ENCODE results near the gene INSYN2A.

Gene INSYN2A, protein sequence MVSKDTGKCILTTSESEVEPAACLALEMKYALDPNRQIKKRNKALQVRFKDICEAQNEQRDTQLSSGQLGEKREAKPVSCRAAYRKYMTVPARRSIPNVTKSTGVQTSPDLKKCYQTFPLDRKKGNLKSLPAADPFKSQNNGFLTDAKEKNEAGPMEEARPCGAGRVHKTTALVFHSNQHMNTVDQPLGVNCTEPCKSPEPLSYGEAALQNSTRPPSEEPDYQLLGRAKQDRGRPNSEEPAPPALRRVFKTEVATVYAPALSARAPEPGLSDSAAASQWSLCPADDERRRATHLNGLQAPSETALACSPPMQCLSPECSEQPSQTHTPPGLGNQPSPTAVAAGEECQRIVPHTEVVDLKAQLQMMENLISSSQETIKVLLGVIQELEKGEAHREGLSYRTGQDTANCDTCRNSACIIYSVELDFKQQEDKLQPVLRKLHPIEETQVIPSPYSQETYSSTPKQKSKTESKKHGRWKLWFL

DNA sequence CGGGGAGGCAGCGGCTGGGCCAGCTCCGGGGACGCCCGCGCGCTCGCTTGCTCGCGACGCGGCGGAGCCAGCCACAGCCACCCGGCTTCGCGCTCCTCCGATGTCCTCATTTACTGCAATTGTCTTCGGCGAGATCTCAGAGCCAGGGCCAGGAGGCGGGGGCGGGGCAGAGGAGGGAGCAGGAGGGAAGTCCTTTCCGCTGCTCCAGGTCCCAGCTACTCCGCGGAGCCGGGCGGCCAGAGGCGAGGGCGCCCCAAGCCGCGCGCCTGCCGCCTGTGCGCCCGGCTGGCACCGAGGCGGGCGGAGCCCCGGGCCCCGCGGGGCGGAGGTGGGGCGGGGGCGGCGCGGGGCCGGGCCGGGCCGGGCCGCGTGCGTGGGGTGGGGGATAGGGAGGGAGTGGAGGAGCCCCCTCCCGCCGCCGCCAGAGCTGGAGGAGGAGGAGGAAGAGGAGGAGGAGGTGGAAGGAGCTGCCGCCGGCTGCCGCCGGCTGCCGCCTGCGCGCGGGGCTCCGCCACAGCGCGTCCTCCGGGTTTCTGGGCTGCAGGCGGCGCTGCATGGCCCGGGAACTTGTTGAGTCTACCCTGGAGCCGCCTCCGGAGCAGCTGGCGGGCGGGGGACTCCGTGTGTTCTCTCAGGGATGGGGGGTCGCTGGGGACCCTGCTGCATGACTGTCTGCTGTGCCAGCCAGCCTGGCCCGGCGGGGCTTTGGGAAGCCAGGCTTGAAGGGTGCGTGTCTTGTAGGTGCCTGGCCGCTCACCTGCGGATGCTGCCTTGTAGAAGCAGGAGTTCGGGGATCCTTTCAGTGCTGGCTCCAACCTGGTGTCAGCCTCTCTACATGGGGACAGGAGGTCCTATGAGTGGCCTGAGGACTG, at the start of gene INSYN2A:
TSS of gene INSYN2A (minus strand) at position 310 of the 872 bp plus-strand sequence. CDS start 20,196 bp downstream, outside the sequence.
- DNase-seq (ENCODE audit: low spot score): peak; percentile 81

GRCh38 chr10:127245456-127245855, 49.1 kb upstream of the INSYN2A start:
- DNase-seq (ENCODE audit: low spot score): no peak

- peak; percentile 53 for DNase-seq (ENCODE audit: low spot score)
These were observed 47.3 kb upstream of the INSYN2A start for GRCh38 chr10:127243490-127244272.

- DNase-seq (ENCODE audit: low spot score): no peak
These were observed 46.5 kb upstream of the INSYN2A start for GRCh38 chr10:127242914-127243313.

GRCh38 chr10:127236266-127236665, 39.9 kb upstream of the INSYN2A start:
- DNase-seq (ENCODE audit: low spot score): no peak

DNA sequence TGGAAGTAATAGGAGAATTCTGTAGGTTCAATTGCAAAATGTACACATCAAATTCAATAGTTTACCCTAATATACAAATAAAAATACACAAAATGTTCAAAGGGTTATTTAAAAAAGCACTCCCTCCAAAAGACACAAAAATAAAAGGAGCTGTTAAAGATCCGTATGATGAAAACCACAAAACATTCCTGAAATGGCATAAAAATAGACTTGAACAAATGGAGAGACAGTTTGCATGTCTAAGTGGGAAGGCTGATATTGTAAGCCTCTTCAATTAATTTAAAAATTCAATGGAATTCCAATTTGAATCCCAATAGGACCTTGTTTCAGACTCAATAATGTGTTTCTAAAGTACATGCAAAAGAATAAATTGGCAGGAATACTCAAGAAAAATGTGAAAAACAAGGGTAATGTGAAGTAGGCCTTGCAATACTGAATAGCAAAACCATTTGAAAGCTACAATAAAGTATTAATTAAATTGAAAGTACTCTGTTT, 38.0 kb upstream of the INSYN2A start:
- no peak for DNase-seq (ENCODE audit: low spot score)

DNA sequence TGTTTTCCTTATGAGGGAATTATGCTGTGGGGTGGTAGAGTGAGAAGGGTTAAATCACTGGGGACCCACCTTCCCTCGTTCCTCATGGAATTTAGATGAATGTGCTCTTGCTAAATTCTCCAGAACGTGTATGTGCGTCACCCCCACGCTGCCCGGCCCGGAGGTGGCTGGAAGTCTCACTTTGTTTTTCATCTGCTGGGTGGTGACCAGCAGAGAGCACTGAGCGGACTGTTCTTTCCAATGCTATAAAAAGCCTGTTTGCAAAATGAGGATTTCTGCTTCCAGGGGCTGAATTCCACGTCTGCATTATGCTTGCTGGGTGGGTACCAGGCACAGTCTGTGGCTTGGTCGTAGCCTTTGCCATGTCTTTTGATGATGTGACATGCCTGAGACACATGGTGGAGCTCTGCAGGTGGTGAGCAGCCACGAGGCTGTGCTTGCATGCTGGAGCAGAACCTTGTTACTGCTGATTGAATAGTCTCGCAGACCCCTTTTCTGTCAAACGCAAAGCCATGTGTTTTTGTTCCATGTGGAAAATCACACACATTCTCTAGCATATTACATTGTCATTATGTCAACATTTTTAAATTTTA, 31.9 kb upstream of the INSYN2A start:
- no peak for DNase-seq (ENCODE audit: low spot score)

- DNase-seq (ENCODE audit: low spot score): no peak
These were observed 31.3 kb upstream of the INSYN2A start for GRCh38 chr10:127227663-127228062.

- DNase-seq (ENCODE audit: low spot score): no peak
These were observed 30.6 kb upstream of the INSYN2A start for GRCh38 chr10:127227027-127227426.

DNA sequence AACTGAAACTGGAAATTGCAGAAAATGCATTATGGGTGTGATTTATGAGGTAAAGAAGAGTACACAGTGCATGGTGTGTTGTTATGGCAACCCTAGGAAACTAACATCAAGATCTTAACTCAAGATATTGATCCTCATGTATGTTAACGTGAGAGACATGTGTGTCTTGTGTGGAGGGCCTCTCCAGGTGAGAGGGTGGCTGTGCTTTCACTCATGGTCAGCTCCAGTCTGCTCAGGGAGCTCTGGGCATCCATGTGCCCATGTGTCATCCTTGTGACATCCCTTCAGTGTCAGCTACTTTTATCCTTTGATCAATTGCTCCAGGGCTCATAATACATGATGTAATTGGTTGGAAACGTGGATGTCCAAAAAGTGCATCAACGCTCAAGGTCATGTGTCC, 24.9 kb upstream of the INSYN2A start:
- DNase-seq (ENCODE audit: low spot score): no peak

DNA sequence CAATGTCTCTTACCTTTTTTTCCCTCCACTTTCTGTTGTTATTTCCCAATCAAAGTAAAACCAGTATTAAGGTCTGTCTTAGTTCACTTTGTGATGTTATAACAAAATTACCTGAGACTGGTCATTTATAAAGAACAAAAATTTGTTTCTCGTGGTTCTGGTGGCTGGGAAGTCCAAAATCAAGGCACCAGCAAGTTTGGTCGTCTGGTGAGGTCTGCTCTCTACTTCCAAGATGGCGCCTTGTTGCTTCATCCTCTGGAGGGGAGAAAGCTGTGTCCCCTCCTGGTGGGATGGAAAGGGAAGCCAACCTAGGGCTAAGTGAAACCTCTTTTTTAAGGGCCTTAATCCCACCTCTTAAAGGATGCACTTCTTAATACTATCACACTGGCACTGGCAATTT, 22.3 kb upstream of the INSYN2A start:
- DNase-seq (ENCODE audit: low spot score): no peak

DNA sequence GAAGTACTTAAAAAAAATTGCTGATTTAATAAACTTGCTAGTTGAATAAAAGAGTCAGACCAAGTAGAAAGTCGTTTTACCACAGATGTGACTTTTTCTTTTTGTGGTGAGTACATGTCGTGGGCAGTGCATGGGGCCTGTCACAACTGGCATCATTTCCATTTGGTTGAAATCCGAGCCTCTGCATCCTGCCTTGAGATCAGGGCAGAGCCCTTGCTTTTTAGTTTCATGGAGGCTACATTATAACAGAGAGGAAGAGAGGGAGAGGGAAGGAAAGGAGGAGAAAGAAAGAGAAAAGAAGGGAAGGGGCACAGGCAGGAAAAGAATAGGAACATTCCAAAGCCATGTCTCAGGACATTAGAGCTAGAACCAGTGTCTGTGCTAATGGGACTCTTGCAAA, 20.4 kb upstream of the INSYN2A start:
- DNase-seq (ENCODE audit: low spot score): no peak

DNA sequence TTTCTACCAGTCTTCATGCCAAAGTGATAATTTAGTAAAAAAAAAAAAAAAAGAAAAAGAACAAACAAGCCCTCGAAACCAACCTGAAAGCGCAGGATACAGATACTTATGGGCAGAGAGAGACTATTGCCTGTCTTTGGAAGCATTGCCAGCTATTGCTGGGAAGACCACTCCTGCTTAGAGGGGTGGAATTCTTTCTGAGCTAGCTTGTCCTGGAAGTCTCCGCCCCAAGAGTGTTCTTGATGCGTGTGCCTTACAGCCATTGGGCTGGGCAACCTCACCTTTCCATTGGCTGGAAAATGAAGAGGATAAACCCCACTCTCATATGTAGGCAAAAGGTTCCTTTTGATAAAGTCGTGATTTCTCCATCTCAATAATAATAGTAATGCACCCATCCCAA, 19.9 kb upstream of the INSYN2A start:
- DNase-seq (ENCODE audit: low spot score): no peak

GRCh38 chr10:127215866-127216265, 19.5 kb upstream of the INSYN2A start:
- DNase-seq (ENCODE audit: low spot score): no peak

- DNase-seq (ENCODE audit: low spot score): no peak
These were observed 14.6 kb upstream of the INSYN2A start for GRCh38 chr10:127210936-127211466.

- no peak for DNase-seq (ENCODE audit: low spot score)
These were observed 10.7 kb upstream of the INSYN2A start for GRCh38 chr10:127207081-127207480.

GRCh38 chr10:127203067-127203466, 6.7 kb upstream of the INSYN2A start:
- no peak for DNase-seq (ENCODE audit: low spot score)

DNA sequence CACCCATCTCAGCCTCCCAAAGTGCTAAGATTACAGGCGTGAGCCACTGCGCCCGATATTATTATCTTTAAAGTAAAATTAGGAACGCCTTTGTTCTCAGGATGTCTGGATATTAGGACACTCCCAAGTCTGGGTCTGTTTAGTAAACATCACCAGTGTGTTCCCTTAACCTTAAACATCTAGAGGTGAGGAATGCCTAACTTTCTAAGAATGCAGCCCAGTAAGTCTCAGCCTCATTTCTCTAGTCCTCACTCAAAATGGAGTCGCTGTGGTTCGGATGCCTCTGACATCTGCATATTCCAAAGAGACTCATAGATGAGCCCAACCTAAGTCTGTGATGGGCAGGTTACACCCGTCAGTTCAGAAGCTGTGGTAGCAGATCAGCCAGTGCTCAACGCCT, 4.3 kb upstream of the INSYN2A start:
- no peak for DNase-seq (ENCODE audit: low spot score)

DNA sequence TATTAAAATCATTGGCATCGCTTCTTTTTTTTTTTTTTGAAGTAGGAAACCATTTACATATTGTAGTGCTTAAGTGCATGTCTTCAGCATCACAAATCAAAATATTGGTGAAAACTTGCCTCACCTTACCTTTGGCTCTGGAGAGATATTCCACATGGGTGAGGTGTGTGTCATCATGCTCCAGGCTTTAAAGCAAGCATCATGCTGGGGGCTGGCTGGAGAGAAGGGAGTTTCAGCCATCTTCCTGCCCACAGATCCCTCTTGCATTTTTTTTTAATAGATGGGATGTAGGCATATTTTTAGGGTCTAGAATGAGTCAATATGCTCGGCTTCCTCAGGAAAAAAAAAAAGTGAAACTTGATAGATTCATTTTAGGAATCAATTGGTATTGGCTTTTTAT, 2.3 kb upstream of the INSYN2A start:
- no peak for DNase-seq (ENCODE audit: low spot score)

DNA sequence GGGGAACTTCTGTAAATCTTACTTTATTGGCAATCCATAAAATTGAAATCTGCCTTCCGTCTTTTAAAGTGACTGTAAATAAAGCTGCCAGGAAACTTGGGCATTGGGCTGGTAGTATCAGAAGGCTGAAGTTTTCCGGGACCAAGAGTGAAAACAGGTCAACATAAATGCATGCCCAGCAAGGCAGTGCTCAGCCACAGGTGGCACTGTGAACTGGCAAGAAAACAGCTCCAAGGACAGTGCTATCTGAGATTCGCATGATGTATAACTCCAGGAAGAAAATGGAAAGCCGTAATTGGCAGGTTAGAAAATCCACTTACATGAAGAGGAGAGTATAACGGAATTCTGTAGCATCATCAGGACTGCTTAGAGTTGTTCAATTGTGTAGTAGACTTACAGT, 1.9 kb upstream of the INSYN2A start:
- no peak for DNase-seq (ENCODE audit: low spot score)

DNA sequence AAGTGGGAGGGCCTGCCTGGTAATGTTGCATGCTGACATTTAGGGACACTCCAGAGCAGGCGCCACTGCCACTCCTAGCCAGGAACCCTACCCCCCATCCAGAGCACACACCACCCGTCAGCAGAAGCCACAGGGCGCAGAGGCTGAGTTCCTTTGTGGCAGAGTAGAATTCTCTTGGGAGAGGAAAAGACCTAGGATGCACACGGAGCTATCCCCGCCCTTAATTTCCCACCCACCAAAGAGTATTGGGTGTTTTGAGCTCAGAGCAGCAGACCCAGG, 702 bp upstream of the INSYN2A start:
- no peak for DNase-seq (ENCODE audit: low spot score)
